HepG2 (cell line): ENCODE measurements around the gene SSR2. TPM values are rescaled to one million over a fixed set of nuclear protein-coding genes. Genes with fewer than 3 reads are reported as not detected.

Experiments used
- ATAC-seq: fragments of 200-7000 bp; cut with Tn5 transposase; 3 replicates; pipeline ENCODE4 v1.9.1; 2020; ENCODE audit warnings: mild to moderate bottlenecking, moderate library complexity
- BruUV-seq: library from RNA; stranded (reverse); fragments of 400-500 nt; replicated peaks from 2 replicates; lab custom pipeline; 2021; lab: Mats Ljungman, UMichigan
- CTCF ChIA-PET: fragments of 300-600 bp; formaldehyde crosslinking; extraction: SDS; loops from one replicate; lab custom pipeline; 2021; ENCODE audit warnings: low total read pairs, inconsistent platforms, low intra/inter-chr PET ratio; lab: Yijun Ruan, JAX
- POLR2A ChIA-PET: fragments of 350-600 bp; sonication (Branson Sonifier 250); formaldehyde crosslinking; loops from one replicate; lab custom pipeline; 2020; ENCODE audit warnings: antibody characterized with exemption, inconsistent platforms; lab: Yijun Ruan, JAX
- DNase-seq: peaks from one replicate; pipeline ENCODE4 v3.0.0-alpha.2; 2015; ENCODE audit warnings: low spot score
- FAIRE-seq: peaks from 3 replicates; lab custom pipeline; 2011; peaks lifted over from hg19 to GRCh38; lab: Jason Lieb, UNC
- H2AFZ ChIP-seq: one replicate; pipeline ENCODE4 v1.6.1; 2011; ENCODE audit warnings: low read length, inconsistent platforms
- H3K27ac ChIP-seq: fragments of 300-600 bp; 3 replicates; pipeline ENCODE4 v1.8.0; 2011; ENCODE audit warnings: mixed run types, mild to moderate bottlenecking, mixed read lengths, low read length, inconsistent platforms; ENCODE audit not compliant: insufficient read depth; ENCODE audit errors: extremely low read length
- H3K27me3 ChIP-seq, 2 experiments: fragments of 200-600 bp in 1 of 2; 2 replicates in 1 of 2; 3 replicates in 1 of 2; pipeline versions ENCODE4 v1.6.0 to v1.8.0; 2011; ENCODE audit warnings: low read length in 2 of 2, mild to moderate bottlenecking in 2 of 2, moderate library complexity in 2 of 2, inconsistent platforms in 1 of 2; ENCODE audit not compliant: insufficient read depth in 2 of 2, control insufficient read depth in 1 of 2
- H3K36me3 ChIP-seq, 2 experiments: fragments of 200-600 bp in 1 of 2; replicated peaks in 1 of 2; 2 replicates in 1 of 2; 3 replicates in 1 of 2; pipeline versions ENCODE4 v1.5.1 to v1.8.0; 2011; ENCODE audit warnings: low read length in 2 of 2, inconsistent platforms in 1 of 2; ENCODE audit not compliant: insufficient read depth in 2 of 2, control insufficient read depth in 1 of 2
- H3K4me1 ChIP-seq: 2 replicates; pipeline ENCODE4 v1.5.1; 2012; ENCODE audit warnings: low read length, inconsistent platforms; ENCODE audit not compliant: insufficient read depth
- H3K4me2 ChIP-seq: 2 replicates; pipeline ENCODE4 v1.6.0; 2011; ENCODE audit warnings: low read depth, low read length, inconsistent platforms
- H3K4me3 ChIP-seq, 3 experiments: fragments of 200-600 bp in 1 of 3; sonication (generic), shearing (Covaris generic) in 1 of 3; replicated peaks in 1 of 3; 2 replicates each; pipeline ENCODE4 v1.5.1; 2011 to 2016; ENCODE audit warnings: low read length in 3 of 3, inconsistent platforms in 2 of 3, low read depth in 2 of 3, mild to moderate bottlenecking in 2 of 3, control low read depth in 1 of 3, mixed read lengths in 1 of 3; ENCODE audit not compliant: insufficient read depth in 1 of 3
- H3K79me2 ChIP-seq: one replicate; pipeline ENCODE4 v1.6.1; 2011; ENCODE audit warnings: low read length, inconsistent platforms; ENCODE audit not compliant: insufficient read depth
- H3K9ac ChIP-seq: 2 replicates; pipeline ENCODE4 v1.6.0; 2011; ENCODE audit warnings: mild to moderate bottlenecking, low read depth, low read length, inconsistent platforms; ENCODE audit not compliant: insufficient read depth
- H3K9me3 ChIP-seq: 2 replicates; pipeline ENCODE4 v1.5.1; 2012; ENCODE audit warnings: mild to moderate bottlenecking, low read length
- H4K20me1 ChIP-seq: 2 replicates; pipeline ENCODE4 v1.6.0; 2011; ENCODE audit warnings: inconsistent platforms, mild to moderate bottlenecking, low read length, moderate library complexity; ENCODE audit not compliant: insufficient read depth
- CHD2 ChIP-seq: IDR thresholded peaks from 2 replicates; pipeline ENCODE4 v1.6.1; 2011; ENCODE audit warnings: low read depth, low read length, improper control_type of control experiment
- EZH2 ChIP-seq: conservative IDR thresholded peaks from 2 replicates; pipeline ENCODE4 v1.6.1; 2012; ENCODE audit warnings: mild to moderate bottlenecking, low read depth, low read length, moderate library complexity
- HOXD1 ChIP-seq: sonication (generic); formaldehyde crosslinking; IDR thresholded peaks from 2 replicates; pipeline ENCODE4 v1.5.0; 2020; ENCODE audit warnings: missing genetic modification reagents
- KLF9 ChIP-seq: IDR thresholded peaks from 2 replicates; pipeline ENCODE4 v1.6.1; 2016; ENCODE audit warnings: low read depth
- MATR3 ChIP-seq: sonication (generic); formaldehyde crosslinking; IDR thresholded peaks from 2 replicates; pipeline ENCODE4 v1.4.0; 2020; ENCODE audit warnings: missing genetic modification reagents
- RAD51 ChIP-seq: fragments of 450-650 bp; IDR thresholded peaks from 2 replicates; pipeline ENCODE4 v1.6.1; 2016; ENCODE audit warnings: borderline replicate concordance
- RXRB ChIP-seq: IDR thresholded peaks from 2 replicates; pipeline ENCODE4 v1.6.1; 2016; ENCODE audit warnings: borderline replicate concordance, missing genetic modification reagents, missing compliant biosample characterization
- TARDBP ChIP-seq: sonication (generic); formaldehyde crosslinking; IDR thresholded peaks from 2 replicates; pipeline ENCODE4 v1.8.0; 2022; ENCODE audit warnings: mild to moderate bottlenecking, missing genetic modification reagents
- THYN1 ChIP-seq: sonication (generic); formaldehyde crosslinking; IDR thresholded peaks from 2 replicates; pipeline ENCODE4 v1.8.1; 2023; ENCODE audit warnings: low read depth, mild to moderate bottlenecking, moderate library complexity, missing genetic modification reagents, borderline replicate concordance
- ZNF879 ChIP-seq: sonication (generic); formaldehyde crosslinking; IDR thresholded peaks from 2 replicates; pipeline ENCODE4 v1.8.1; 2023; ENCODE audit warnings: missing genetic modification reagents
- WGBS: methylation state at CpG from one replicate; pipeline ENCODE4 v1.1.6; 2017; ENCODE audit warnings: low lambda C conversion rate; 5-methylcytosine and 5-hydroxymethylcytosine counted together
- in situ Hi-C: cut with HindIII; loops from 2 replicates; pipeline ENCODE4 v1.10.0; 2017; ENCODE audit warnings: low pct_unique_long_range_greater_than_20kb; ENCODE audit not compliant: extremely low pct_ligation_motif_present
- intact Hi-C: fragments of 100-400 bp; cut with micrococcal nuclease; formaldehyde crosslinking; loops from one replicate; pipeline ENCODE4 v1.10.0; 2022; ENCODE audit not compliant: unreplicated experiment
- polyA plus RNA-seq, 8 experiments: library from polyadenylated mRNA; depleted of rRNA in 3 of 8; stranded (reverse) in 7 of 8; unstranded in 1 of 8; fragments of >200 nt; fragmentation: Illumina TruSeq in 4 of 8; extraction: Trizol in 4 of 8; gene quantifications; 2 replicates each; pipeline versions ENCODE4 v1.2.1 to v1.2.3, GENCODE V29; 2011 to 2016; ENCODE audit warnings: low read depth in 4 of 8, missing spikeins in 1 of 8, mixed read lengths in 1 of 8; ENCODE audit not compliant: insufficient read depth in 1 of 8
- total RNA-seq, 5 experiments: library from RNA; depleted of rRNA; stranded (reverse); fragments of >200 nt; fragmentation: Illumina TruSeq; extraction: Trizol; gene quantifications; 2 replicates each; pipeline ENCODE4 v1.2.3, GENCODE V29; 2016; ENCODE audit warnings: low read depth in 1 of 5
- TF ChIP-seq, protein P1 (sequence below): sonication (generic); formaldehyde crosslinking; IDR thresholded peaks from one replicate; pipeline ENCODE4 v1.5.1; 2020; ENCODE audit warnings: mild to moderate bottlenecking, missing genetic modification reagents; ENCODE audit errors: not compliant biosample characterization
- TF ChIP-seq, protein P2 (sequence below): sonication (generic); formaldehyde crosslinking; conservative IDR thresholded peaks from 2 replicates; pipeline ENCODE4 v1.4.0; 2020; ENCODE audit warnings: mild to moderate bottlenecking, missing genetic modification reagents, moderate library complexity

Gene SSR2
- total and polyA plus RNA-seq, 2 of the 13 experiments (the other 11 are each of a cell fraction or from before 2014, with no cell fraction given) = 284 to 461 TPM

DNA sequence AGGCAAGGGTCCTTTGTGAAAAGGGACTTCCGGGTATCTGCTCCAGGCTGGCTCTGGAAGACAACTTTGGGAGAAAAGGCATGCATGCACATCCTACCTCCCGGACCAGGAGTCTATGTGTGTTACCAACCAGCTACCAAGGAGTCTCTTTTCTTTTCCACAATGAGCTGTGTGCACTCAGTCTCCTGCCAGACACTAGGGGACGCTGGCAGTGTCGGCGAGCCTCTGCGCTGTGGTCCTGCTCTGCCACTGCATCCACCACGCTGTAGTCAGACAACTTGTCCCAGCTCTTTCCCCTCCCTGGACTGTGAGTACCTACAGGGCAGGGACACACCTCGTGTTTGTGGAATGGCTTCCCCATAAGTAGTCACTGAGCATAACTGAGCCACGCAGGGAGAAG lies 5.1 kb upstream of the SSR2 start (continued):
- TF ChIP-seq, protein P1, sequence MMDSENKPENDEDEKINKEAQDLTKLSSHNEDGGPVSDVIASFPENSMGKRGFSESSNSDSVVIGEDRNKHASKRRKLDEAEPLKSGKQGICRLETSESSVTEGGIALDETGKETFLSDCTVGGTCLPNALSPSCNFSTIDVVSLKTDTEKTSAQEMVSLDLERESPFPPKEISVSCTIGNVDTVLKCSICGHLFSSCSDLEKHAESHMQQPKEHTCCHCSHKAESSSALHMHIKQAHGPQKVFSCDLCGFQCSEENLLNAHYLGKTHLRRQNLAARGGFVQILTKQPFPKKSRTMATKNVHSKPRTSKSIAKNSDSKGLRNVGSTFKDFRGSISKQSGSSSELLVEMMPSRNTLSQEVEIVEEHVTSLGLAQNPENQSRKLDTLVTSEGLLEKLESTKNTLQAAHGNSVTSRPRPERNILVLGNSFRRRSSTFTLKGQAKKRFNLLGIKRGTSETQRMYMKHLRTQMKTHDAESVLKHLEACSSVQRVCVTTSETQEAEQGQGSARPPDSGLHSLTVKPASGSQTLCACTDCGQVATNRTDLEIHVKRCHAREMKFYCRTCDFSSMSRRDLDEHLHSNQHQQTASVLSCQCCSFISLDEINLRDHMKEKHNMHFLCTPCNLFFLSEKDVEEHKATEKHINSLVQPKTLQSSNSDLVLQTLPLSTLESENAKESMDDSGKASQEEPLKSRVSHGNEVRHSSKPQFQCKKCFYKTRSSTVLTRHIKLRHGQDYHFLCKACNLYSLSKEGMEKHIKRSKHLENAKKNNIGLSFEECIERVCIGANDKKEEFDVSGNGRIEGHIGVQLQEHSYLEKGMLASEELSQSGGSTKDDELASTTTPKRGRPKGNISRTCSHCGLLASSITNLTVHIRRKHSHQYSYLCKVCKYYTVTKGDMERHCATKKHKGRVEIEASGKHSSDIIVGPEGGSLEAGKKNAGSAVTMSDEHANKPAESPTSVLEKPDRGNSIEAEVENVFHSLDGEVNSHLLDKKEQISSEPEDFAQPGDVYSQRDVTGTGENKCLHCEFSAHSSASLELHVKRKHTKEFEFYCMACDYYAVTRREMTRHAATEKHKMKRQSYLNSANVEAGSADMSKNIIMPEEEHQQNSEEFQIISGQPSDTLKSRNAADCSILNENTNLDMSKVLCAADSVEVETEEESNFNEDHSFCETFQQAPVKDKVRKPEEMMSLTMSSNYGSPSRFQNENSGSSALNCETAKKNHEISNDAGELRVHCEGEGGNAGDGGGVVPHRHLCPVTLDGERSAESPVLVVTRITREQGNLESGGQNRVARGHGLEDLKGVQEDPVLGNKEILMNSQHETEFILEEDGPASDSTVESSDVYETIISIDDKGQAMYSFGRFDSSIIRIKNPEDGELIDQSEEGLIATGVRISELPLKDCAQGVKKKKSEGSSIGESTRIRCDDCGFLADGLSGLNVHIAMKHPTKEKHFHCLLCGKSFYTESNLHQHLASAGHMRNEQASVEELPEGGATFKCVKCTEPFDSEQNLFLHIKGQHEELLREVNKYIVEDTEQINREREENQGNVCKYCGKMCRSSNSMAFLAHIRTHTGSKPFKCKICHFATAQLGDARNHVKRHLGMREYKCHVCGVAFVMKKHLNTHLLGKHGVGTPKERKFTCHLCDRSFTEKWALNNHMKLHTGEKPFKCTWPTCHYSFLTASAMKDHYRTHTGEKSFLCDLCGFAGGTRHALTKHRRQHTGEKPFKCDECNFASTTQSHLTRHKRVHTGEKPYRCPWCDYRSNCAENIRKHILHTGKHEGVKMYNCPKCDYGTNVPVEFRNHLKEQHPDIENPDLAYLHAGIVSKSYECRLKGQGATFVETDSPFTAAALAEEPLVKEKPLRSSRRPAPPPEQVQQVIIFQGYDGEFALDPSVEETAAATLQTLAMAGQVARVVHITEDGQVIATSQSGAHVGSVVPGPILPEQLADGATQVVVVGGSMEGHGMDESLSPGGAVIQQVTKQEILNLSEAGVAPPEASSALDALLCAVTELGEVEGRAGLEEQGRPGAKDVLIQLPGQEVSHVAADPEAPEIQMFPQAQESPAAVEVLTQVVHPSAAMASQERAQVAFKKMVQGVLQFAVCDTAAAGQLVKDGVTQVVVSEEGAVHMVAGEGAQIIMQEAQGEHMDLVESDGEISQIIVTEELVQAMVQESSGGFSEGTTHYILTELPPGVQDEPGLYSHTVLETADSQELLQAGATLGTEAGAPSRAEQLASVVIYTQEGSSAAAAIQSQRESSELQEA (CRISPR knock-in tag) = no peak
- TF ChIP-seq RXRB (CRISPR knock-in tag) = 0 out of 2 replicates have a peak, but pooled peaks have one; percentile 22

DNA sequence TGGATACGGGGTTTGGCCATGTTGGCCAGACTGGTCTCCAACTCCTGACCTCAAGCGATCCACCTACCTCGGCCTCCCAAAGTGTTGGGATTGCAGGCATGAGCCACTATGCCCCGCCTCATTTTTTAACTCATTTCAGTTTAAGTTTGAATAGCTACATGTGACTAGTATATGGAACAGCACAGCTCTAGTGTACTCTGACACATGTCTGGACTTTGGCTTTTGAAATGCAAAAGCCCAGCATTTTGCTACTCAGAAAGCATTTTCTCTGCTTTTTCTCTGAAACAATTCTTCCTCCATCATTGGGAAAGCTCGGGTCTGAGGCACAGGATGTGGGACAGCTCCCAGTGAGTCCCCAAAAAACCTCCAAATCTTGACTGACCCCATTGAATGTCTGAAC lies 4.0 kb upstream of the SSR2 start:
- H2AFZ ChIP-seq = peak overlapping the region; percentile 81
- no peak overlapping the region for H3K9ac ChIP-seq
- POLR2A ChIA-PET = no interaction called here
- H4K20me1 ChIP-seq = 0 out of 2 replicates have a peak, but pooled peaks cover 2% of the 10 kb centered on the region
- H3K4me1 ChIP-seq = peaks cover 31% of the 10 kb centered on the region
- peak overlapping the region; percentile 63 for H3K4me2 ChIP-seq
- H3K36me3 ChIP-seq = no peaks in the 10 kb centered on the region
- BruUV-seq = no TSS peak
- H3K9me3 ChIP-seq = no peaks in the 10 kb centered on the region
- in situ Hi-C loops (no loop called here), intact Hi-C loops (no loop called here)
- ATAC-seq (no peak), FAIRE-seq (no peak), DNase-seq (no peak)
- 20% methylated on average over 5 of the region's 5 CpGs for WGBS
- CTCF ChIA-PET = interaction anchor here (1.7 kb wide), 1 partner anchor 42 kb away, joined by 11 read pairs; no protein-coding TSS in a partner anchor
- H3K79me2 ChIP-seq = peaks cover 10% of the 10 kb centered on the region
- peak overlapping the region; percentile 40 for H3K27ac ChIP-seq
- no peaks in the 10 kb centered on the region; a peak in 1 of 5 replicates for H3K27me3 ChIP-seq
- peak overlapping the region in 1 of 3 experiments; percentile 32; a peak in 2 of 6 replicates for H3K4me3 ChIP-seq
- TF ChIP-seq RAD51 (no peak), ZNF879 (CRISPR knock-in tag) (no peak), EZH2 (no peak), TARDBP (CRISPR knock-in tag) (no peak), CHD2 (no peak), HOXD1 (CRISPR knock-in tag) (no peak), KLF9 (CRISPR knock-in tag) (no peak), THYN1 (CRISPR knock-in tag) (no peak), MATR3 (CRISPR knock-in tag) (no peak)
- TF ChIP-seq, protein P2, sequence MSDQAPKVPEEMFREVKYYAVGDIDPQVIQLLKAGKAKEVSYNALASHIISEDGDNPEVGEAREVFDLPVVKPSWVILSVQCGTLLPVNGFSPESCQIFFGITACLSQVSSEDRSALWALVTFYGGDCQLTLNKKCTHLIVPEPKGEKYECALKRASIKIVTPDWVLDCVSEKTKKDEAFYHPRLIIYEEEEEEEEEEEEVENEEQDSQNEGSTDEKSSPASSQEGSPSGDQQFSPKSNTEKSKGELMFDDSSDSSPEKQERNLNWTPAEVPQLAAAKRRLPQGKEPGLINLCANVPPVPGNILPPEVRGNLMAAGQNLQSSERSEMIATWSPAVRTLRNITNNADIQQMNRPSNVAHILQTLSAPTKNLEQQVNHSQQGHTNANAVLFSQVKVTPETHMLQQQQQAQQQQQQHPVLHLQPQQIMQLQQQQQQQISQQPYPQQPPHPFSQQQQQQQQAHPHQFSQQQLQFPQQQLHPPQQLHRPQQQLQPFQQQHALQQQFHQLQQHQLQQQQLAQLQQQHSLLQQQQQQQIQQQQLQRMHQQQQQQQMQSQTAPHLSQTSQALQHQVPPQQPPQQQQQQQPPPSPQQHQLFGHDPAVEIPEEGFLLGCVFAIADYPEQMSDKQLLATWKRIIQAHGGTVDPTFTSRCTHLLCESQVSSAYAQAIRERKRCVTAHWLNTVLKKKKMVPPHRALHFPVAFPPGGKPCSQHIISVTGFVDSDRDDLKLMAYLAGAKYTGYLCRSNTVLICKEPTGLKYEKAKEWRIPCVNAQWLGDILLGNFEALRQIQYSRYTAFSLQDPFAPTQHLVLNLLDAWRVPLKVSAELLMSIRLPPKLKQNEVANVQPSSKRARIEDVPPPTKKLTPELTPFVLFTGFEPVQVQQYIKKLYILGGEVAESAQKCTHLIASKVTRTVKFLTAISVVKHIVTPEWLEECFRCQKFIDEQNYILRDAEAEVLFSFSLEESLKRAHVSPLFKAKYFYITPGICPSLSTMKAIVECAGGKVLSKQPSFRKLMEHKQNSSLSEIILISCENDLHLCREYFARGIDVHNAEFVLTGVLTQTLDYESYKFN (CRISPR knock-in tag) = peak; percentile 50
